Ishikawa (cell line): ENCODE measurements around the gene QSOX1.

Experiments used
- CEBPB ChIP-seq: IDR thresholded peaks from 2 replicates; pipeline ENCODE4 v1.6.1; 2012
- CREB1 ChIP-seq: IDR thresholded peaks from 2 replicates; pipeline ENCODE4 v1.6.1; 2012; ENCODE audit warnings: low read depth
- EGR1 ChIP-seq: IDR thresholded peaks from 2 replicates; pipeline ENCODE4 v1.6.1; 2012
- EP300 ChIP-seq: IDR thresholded peaks from 2 replicates; pipeline ENCODE4 v1.6.1; 2012; ENCODE audit warnings: borderline replicate concordance
- FOXM1 ChIP-seq: IDR thresholded peaks from 2 replicates; pipeline ENCODE4 v1.6.1; 2012; ENCODE audit warnings: low read depth, borderline replicate concordance
- RAD21 ChIP-seq: IDR thresholded peaks from 2 replicates; pipeline ENCODE4 v1.6.1; 2012; ENCODE audit warnings: low read depth
- REST ChIP-seq: IDR thresholded peaks from 2 replicates; pipeline ENCODE4 v1.6.1; 2012; ENCODE audit warnings: low read depth, mild to moderate bottlenecking
- TAF1 ChIP-seq: IDR thresholded peaks from 2 replicates; pipeline ENCODE4 v1.6.1; 2012; ENCODE audit warnings: low read depth, mild to moderate bottlenecking
- TCF12 ChIP-seq: IDR thresholded peaks from 2 replicates; pipeline ENCODE4 v1.6.1; 2012; ENCODE audit warnings: low read depth
- TEAD4 ChIP-seq: IDR thresholded peaks from 2 replicates; pipeline ENCODE4 v1.6.1; 2012
- USF1 ChIP-seq: IDR thresholded peaks from 2 replicates; pipeline ENCODE4 v1.6.1; 2012
- YY1 ChIP-seq: IDR thresholded peaks from 2 replicates; pipeline ENCODE4 v1.6.1; 2012; ENCODE audit warnings: low read depth
- ZBTB7A ChIP-seq: IDR thresholded peaks from 2 replicates; pipeline ENCODE4 v1.6.1; 2012; ENCODE audit warnings: low read depth
- TF ChIP-seq, protein P1 (sequence below): IDR thresholded peaks from 2 replicates; pipeline ENCODE4 v1.6.1; 2012

- TF ChIP-seq EGR1 = no peak
- no peak for TF ChIP-seq USF1
- TF ChIP-seq TAF1 = no peak
- TF ChIP-seq REST = no peak
- TF ChIP-seq CEBPB = no peak
- no peak for TF ChIP-seq CREB1
- TF ChIP-seq EP300 = no peak
- TF ChIP-seq YY1 = no peak
- TF ChIP-seq, protein P1, sequence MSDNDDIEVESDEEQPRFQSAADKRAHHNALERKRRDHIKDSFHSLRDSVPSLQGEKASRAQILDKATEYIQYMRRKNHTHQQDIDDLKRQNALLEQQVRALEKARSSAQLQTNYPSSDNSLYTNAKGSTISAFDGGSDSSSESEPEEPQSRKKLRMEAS = no peak
- no peak for TF ChIP-seq RAD21
- TF ChIP-seq TCF12 = no peak
- no peak for TF ChIP-seq FOXM1
- no peak for TF ChIP-seq ZBTB7A
- TF ChIP-seq TEAD4 = no peak
Observed at GRCh38 chr1:180152588-180152987, 2.1 kb upstream of the QSOX1 start.
